ENCODE results near the gene SAMD15.

Gene SAMD15

DNA sequence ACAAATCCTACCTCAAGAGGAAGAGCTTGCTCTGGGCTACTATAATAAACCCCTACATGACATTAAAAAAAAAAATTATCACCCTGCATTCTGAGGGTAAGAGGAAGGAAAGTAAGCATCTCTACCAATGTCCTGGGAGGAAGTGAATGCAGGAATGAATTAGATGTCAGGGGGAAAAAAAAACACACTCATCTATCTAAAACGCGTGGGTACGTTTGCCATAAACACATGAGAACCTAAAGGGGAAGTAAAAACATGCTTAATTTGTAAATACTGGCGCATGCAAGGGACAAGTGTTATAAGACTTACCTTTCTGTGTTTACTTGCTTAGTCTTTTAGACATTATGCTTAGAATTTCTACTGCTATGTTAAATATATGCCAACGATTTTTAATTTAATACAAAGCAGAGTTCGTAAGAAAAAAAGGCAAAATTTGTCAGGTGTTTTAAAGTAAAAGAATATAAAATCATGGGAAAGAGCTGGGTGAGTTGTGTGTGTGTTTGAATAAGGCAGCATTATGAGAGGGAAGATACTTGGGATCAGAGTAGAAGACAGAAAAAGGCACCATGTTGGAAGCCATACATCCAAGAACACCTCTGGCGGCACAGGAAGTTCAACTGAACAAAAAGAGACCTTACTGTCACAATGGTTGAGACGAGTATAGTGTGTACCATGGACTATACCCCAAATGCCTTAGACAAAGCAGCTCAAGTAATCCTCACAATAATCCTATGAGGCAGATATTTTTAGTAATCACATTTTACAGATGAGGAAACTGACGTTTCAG, 1.8 kb upstream of the SAMD15 start:
- H3K4me3 ChIP-seq (replicated peaks in 1 of 2; ENCODE audit: low read depth in 2 of 2, low read length in 2 of 2) = no peak overlapping the region
- TF ChIP-seq, protein P1, sequence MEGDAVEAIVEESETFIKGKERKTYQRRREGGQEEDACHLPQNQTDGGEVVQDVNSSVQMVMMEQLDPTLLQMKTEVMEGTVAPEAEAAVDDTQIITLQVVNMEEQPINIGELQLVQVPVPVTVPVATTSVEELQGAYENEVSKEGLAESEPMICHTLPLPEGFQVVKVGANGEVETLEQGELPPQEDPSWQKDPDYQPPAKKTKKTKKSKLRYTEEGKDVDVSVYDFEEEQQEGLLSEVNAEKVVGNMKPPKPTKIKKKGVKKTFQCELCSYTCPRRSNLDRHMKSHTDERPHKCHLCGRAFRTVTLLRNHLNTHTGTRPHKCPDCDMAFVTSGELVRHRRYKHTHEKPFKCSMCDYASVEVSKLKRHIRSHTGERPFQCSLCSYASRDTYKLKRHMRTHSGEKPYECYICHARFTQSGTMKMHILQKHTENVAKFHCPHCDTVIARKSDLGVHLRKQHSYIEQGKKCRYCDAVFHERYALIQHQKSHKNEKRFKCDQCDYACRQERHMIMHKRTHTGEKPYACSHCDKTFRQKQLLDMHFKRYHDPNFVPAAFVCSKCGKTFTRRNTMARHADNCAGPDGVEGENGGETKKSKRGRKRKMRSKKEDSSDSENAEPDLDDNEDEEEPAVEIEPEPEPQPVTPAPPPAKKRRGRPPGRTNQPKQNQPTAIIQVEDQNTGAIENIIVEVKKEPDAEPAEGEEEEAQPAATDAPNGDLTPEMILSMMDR (IDR thresholded peaks at IDR 0.05; ENCODE audit: low read depth, low read length) = no peak
- DNase-seq (ENCODE audit: low read depth in 2 of 2) = no peak

DNA sequence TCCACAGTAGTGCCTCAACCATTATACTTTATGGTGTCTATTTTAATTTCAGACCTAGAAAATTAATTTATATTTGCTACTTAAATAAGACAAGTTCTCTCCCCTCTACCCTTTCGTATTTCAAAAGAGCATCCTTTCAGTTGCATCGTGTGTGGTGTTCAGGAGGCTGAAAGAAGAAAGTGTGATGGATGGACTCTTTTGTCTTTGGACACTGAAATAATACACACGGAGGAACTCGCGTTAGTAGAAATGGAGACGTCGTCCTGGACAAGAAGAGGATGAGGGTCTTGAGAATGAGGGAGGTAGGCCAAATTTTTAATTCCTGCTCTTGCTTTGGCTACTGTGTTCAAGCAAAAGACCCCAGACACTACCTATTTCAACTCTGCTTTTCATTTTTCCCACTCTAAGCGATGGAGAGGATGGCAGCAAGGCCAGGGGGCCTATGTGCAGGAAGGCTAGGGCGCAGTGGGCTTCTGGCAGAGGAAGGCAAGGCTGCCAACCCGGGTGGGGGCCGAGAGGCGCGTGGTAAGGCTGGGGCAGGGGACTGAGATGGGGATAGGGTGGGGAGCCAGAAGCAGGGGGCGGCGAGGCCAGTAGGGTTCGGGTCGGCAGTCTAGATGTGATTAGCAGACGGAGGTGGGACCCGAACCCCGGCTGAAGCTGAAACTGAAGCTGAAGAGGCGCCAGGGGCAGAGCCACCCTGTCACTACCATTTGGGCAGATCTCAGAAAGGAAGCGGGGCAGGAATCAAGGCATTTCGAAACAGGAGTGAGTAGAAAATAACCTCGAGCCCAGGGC, 1.0 kb upstream of the SAMD15 start:
- TF ChIP-seq, protein P1 (IDR thresholded peaks at IDR 0.05; ENCODE audit: low read depth, low read length) = no peak
- H3K4me3 ChIP-seq (replicated peaks in 1 of 2; ENCODE audit: low read depth in 2 of 2, low read length in 2 of 2) = peak overlapping the region; percentile 70 to 86
- DNase-seq (ENCODE audit: low read depth in 2 of 2) = peak; percentile 22 to 25

DNA sequence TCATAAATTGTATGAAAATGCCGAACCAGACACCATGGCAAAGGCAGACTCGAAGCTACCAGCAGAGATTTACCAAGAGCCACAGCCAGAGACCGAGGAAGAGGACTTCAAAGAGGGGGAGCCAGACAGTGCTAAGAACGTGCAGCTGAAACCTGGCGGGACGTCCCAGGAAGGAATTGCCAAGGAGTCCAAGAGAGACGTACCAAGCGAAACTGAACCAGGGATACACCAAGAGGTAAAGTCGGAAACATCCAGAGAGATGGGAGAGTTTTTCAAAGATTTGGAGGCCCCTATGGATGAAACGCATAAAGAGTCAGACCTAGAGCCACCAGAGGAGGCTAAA, 294 bp downstream of the SAMD15 start:
- DNase-seq (ENCODE audit: low read depth in 2 of 2) = no peak
- H3K4me3 ChIP-seq (replicated peaks in 1 of 2; ENCODE audit: low read depth in 2 of 2, low read length in 2 of 2) = peak overlapping the region; percentile 70 to 86
- TF ChIP-seq, protein P1 (IDR thresholded peaks at IDR 0.05; ENCODE audit: low read depth, low read length) = no peak

DNA sequence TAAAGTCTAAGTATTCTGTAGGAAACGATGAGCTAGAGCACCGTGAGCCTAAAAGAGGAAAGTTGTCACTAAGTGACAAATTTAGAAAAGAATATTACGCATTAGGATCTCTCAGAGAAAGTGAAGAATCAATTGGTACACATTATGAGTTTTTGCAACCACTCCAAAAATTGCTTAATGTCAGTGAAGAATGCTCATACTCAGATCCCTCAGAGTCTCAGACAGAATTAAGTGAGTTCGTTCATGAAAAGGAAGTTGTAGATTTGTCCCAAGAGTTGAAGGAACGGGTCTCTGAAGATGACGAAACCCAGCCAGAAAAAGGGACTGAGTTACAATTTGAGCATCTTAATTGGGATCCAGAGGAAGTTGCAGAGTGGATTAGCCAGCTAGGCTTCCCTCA, 1.5 kb downstream of the SAMD15 start:
- DNase-seq (ENCODE audit: low read depth in 2 of 2) = no peak
- TF ChIP-seq, protein P1 (IDR thresholded peaks at IDR 0.05; ENCODE audit: low read depth, low read length) = no peak
- H3K4me3 ChIP-seq (replicated peaks in 1 of 2; ENCODE audit: low read depth in 2 of 2, low read length in 2 of 2) = no peak overlapping the region

DNA sequence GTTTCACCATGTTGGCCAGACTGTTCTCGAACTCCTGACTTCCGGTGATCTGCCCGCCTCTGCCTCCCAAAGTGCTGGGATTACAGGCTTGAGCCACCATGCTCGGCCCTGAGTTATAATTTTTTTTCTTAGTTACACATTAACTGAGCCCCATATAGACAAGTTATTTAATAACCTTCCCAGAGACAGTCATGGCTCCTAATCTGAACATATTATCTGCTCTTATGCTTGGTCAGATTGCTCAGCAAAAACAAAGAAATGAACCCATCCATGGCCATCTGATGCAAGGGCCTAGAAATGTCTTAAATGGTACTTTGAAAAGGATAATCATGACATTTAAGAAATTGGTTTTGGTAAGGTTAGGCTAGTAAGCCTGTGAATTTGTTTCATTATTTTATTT, 13.0 kb downstream of the SAMD15 start:
- no peak overlapping the region for H3K4me3 ChIP-seq (replicated peaks in 1 of 2; ENCODE audit: low read depth in 2 of 2, low read length in 2 of 2)
- no peak for DNase-seq (ENCODE audit: low read depth in 2 of 2)
- TF ChIP-seq, protein P1 (IDR thresholded peaks at IDR 0.05; ENCODE audit: low read depth, low read length) = no peak

DNA sequence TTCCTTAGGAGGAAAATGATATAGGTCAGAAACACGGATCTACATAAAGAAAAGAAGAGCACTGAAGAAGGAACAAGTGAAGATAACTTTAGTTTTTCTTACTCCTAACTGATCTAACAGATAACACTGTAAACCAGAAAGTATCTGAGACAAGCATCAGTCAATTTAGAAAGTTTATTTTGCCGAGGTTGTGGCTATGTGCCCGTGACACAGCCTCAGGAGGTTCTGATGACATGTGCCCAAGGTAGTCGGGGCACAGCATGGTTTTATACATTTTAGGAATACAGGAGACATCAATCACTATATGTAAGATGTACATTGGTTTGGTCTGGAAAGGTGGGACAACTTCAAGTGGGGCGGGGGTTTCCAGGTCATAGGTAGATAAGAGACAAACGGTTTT, 23.0 kb downstream of the SAMD15 start:
- no peak for DNase-seq (ENCODE audit: low read depth in 2 of 2)
- no peak overlapping the region for H3K4me3 ChIP-seq (replicated peaks in 1 of 2; ENCODE audit: low read depth in 2 of 2, low read length in 2 of 2)
- TF ChIP-seq, protein P1 (IDR thresholded peaks at IDR 0.05; ENCODE audit: low read depth, low read length) = no peak

Data from cardiac fibroblast (primary cell).